Dedifferentiated amniotic fluid mesenchymal stem cell (primary cell): ENCODE measurements around the gene C3AR1.
"Not testable (repeated sequence)": the region's sequence is repeated elsewhere in the genome, so short reads cannot be mapped to it uniquely, and the experiment has no call there.

ENCODE experiments used
- DNase-seq: peaks from one replicate; pipeline ENCODE4 v3.0.0-alpha.2; 2016; ENCODE audit errors: extremely low spot score

C3AR1 gene

GRCh38 chr12:8057839-8058238 is 8.3 kb downstream of the C3AR1 start:
- peak; percentile 48 for DNase-seq

GRCh38 chr12:8057306-8057705 is 8.9 kb downstream of the C3AR1 start:
- DNase-seq = no peak

DNA sequence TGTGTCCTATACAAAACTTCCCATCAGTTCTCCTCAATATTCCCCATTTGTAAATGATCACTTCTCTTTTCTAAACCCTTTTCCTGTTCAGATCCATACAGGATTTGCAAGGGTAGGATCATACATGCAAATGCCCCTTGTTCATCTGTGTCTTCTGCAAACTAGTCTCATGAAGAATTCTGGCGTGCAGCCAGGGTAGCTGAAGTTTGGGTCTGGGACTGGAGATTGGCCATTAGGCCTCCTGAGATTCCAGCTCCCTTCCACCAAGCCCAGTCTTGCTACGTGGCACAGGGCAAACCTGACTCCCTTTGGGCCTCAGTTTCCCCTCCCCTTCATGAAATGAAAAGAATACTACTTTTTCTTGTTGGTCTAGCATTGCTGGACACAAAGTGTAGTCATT is 11.3 kb downstream of the C3AR1 start:
- DNase-seq = no peak

GRCh38 chr12:8052679-8053078 is 13.5 kb downstream of the C3AR1 start:
- no peak for DNase-seq

DNA sequence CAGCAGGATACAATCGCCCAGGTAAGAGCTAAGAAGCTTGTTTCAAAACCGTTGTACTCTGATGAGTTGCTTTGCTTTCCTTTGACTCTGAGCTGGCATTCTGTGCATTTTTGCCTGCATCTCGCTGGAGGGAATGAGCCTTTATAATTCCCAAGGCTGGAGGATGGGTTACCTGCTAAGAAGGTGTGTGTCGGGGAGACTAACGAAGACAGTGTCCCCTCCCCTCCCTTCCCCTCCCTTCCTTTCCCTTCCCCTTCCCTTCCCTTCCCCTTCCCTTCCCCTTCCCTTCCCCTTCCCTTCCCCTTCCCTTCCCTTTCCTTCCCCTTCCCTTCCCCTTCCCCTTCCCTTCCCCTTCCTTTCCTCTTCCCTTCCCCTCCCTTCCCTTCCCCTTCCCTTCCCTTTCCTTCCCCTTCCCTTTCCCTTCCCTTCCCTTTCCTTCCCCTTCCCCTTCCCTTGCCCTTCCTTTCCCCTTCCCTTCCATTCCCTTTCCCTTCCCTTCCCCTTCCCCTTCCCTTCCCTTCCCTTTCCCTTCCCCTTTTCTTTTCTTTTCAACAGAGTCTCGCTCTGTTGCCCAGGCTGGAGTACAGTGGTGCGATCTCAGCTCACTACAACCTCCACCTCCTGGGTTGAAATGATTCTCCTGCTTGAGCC is 15.4 kb downstream of the C3AR1 start:
- DNase-seq = no peak

DNA sequence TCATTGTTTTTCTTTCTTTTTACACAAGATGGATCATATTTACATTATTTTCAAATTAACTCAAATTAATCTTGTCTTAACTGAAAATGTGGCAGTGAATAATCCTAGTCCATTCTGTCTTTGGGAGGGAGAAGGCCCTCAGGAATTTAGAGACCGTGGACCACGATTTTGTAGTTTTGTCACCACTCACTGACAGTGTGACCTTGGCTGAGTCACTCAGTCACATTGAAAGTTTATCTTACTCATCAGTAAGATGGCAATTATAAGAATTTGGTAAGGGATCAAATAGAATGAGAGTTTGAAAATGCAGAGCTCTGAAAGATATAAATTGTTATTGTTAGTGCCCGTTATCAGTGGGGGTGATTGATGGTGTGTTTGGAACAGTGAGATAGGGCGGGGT is 17.3 kb downstream of the C3AR1 start:
- DNase-seq = no peak

DNA sequence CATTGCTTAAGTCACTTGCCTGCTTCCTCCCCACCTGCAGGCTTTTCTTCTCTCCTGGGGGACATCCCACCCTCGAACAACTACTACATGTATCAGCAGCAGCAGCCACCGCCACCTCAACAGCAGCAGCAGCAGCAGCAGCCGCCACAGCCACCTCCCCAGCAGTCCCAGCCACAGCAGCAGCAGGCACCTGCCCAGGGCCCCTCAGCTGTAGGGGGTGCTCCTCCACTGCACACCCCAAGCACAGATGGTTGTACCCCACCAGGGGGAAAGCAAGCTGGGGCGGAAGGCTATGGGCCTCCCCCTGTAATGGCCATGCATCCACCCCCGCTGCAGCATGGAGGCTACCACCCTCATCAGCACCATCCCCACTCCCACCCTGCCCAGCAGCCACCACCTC is 18.3 kb downstream of the C3AR1 start:
- DNase-seq = no peak

DNA sequence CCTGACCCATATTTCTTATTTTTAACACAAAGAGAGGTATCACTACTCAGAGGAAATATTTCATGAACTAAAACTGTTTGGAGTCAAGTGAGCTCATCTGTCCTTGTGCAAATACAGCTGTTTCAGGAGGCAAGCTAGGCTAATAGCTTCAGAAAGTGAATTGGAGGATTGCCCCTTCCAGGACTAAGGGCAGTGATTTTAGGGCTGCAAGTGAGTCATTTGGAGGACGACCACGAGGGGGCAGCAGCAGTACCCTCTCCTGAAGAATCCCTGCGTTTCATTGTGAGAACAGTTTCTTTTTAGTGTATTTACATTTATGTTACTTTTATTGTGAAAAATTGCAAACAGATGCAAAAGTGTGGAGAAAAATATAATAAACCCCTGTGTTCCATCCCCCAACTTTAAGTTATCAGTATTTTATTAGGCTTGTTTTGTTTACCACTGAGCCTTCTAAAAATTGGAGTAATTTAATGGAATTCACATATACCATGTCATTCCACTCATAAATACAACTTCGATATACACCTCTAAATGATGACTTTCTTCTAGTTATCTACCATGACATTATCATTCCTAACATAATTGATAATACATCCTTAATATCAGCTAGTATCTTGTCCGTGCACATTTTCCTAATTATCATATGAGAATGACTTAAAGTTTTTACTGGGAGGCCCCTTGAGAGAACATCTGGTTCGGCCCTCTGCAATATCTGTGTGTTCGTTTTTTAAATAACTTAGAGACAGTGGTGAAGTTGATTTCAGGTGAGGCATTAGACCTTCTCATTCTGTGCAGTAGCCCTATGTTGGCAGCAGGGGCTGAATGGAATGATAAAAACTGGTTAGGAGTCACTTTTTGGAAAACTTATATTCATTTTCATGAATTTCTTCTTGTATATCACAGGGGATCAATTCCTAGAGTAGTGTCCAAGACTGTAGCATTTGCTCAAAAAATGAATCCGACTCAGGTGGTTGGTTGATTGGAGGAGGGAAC is 19.9 kb downstream of the C3AR1 start:
- DNase-seq = peak; percentile 72

DNA sequence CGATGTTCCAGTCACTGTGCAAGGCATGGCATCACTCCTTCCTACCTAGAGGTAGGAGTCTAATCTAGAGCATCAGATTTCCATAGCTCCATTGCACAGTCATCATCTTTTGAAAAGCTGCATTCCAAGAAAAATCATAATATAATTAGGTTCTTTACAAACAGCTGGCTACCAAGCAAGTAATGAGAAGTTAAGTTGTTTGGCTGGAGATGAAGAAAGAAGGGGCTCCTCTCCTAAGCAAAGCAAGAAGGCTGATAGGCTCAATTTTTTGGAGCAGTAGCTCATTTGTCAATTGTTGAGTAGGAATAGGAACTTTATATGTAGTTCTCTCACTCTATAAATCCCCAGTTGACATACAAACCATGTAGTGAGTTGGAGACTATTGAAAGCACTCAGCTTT is 25.4 kb downstream of the C3AR1 start:
- no peak for DNase-seq

DNA sequence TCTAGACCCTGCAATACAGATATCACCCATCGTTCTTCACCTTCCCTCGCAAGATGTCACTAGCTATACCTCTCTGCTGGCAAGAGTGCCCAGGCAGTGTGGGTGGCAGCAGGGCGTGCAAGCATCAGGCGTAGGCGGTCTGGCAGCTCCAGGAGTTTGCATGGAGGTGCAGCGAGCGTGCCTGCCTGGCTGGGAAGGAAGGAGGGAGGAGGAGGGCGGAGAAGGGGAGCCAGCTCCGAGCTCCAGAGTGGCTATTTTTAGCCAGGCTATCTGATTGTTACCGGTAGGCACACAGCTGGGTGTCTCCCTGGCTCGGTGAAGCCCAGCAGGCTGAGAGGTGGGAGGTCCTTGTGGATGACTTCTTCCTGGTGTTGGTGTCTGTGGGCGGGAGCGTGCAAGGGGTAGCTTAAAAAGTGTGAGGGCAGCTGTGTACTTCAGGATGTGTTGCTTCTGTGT is 27.5 kb downstream of the C3AR1 start:
- peak; percentile 40 for DNase-seq

- no peak for DNase-seq
Measured at GRCh38 chr12:8037947-8038346, 28.2 kb downstream of the C3AR1 start.

- DNase-seq = no peak
Measured at GRCh38 chr12:8037046-8037663, 29.0 kb downstream of the C3AR1 start.

DNA sequence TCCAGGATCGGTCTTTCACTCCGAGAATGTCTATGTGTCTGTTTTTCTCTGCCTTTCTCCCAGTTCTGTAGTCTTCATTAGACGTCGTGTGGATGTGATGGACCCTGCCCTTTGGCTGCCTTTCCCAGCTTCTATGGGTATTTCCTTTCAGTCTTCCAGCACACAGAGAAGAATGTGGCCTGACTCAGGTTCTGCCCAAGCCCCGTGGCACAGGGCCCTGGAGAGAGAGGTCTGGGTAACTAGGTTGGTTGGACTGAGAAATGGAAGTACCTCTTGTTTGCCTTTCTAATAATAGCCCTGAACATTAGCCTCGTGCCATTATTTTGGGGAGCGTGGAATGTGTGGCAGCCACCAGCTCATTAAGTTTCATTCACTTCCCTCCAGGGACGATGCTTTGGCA is 29.8 kb downstream of the C3AR1 start:
- DNase-seq = no peak

- DNase-seq = no peak
Measured at GRCh38 chr12:8035440-8036010, 30.6 kb downstream of the C3AR1 start.

- no peak for DNase-seq
Measured at GRCh38 chr12:8034802-8035201, 31.4 kb downstream of the C3AR1 start.

GRCh38 chr12:8033153-8034044 is 32.8 kb downstream of the C3AR1 start:
- no peak for DNase-seq

- DNase-seq = peak; percentile 31
Measured at GRCh38 chr12:8032242-8033152, 33.7 kb downstream of the C3AR1 start, which contains the start of gene FOXJ2. FOXJ2 (plus strand) TSS chr12:8032716; CDS start chr12:8039833, 7,117 bp downstream.

DNA sequence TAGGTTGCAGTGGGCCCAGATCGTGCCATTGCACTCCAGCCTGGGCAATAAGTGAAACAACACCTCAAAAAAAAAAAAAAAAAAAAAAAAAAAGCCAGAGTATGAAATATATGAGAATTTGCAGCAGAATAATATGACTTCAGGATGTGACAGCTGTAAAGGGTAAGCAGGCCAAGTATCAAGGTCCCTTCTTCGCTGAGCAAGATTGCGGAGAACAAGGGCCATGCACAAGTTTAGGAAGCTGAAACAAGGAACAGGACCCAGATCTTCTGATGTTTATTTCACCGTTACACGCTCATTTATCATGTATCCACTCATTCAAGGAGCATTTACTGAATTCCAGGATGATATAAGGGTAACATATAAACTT is 34.3 kb downstream of the C3AR1 start:
- DNase-seq = no peak

GRCh38 chr12:8031017-8031416 is 35.1 kb downstream of the C3AR1 start:
- DNase-seq = not testable (repeated sequence)

DNA sequence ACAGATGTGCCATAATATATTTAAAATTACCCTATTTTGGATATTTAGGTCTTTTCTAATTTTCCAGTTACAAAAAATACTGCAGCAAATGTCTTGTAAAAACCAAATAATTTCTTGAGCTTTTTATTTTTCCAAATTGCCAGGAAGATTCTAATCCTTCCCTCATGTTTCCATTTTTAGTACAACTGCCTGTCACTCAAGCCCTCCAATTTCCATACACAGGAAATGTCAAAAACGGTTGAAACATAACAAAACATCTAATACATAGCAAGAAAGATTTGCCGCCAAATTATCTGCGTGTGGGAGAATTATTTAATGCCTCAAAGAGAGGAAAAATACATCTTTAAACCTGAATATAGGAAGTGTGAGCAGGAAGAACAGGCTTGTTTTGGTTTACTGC is 36.0 kb downstream of the C3AR1 start:
- no peak for DNase-seq
